PC-9 (cell line): ENCODE measurements around the gene HEATR3.

Experiments used
- CTCF ChIP-seq: fragments of 200-600 bp; sonication (generic); conservative IDR thresholded peaks from 2 replicates; pipeline ENCODE4 v1.6.1; 2017; ENCODE audit warnings: mixed run types, antibody characterized with exemption, mild to moderate bottlenecking, moderate library complexity
- EZH2 ChIP-seq: fragments of 200-600 bp; sonication (generic); IDR thresholded peaks from 2 replicates; pipeline ENCODE4 v1.8.0; 2017; ENCODE audit warnings: antibody characterized with exemption, low read depth

GRCh38 chr16:50072730-50073129 is 7.0 kb downstream of the HEATR3 start:
- TF ChIP-seq CTCF (no peak), EZH2 (no peak)
